Upper lobe of left lung (tissue), 4 donors: ENCODE data around the gene BMP7.

Experiments used
- EP300 ChIP-seq, 4 donors: sonication (generic); formaldehyde crosslinking; IDR thresholded peaks; one replicate each; pipeline ENCODE4 v1.5.1; 2017; ENCODE audit warnings: antibody characterized with exemption in 4 of 4, control low read depth in 2 of 4
- POLR2A ChIP-seq, 4 donors: fragments of 450-650 bp; IDR thresholded peaks; one replicate each; pipeline ENCODE4 v1.5.1; 2016 to 2017; ENCODE audit warnings: antibody characterized with exemption in 4 of 4, mild to moderate bottlenecking in 2 of 4
- POLR2AphosphoS5 ChIP-seq, 2 donors: sonication (generic); formaldehyde crosslinking; IDR thresholded peaks; one replicate each; pipeline ENCODE4 v1.5.1; 2017; ENCODE audit warnings: antibody characterized with exemption in 2 of 2
- TF ChIP-seq, protein P1 (sequence below), 6 experiments: fragments of 450-650 bp in 4 of 6; fragments of 200-600 bp in 2 of 6; sonication (generic) in 2 of 6; IDR thresholded peaks; one replicate each; pipeline ENCODE4 v1.5.1; 2016 to 2019; ENCODE audit warnings: antibody characterized with exemption in 6 of 6

DNA sequence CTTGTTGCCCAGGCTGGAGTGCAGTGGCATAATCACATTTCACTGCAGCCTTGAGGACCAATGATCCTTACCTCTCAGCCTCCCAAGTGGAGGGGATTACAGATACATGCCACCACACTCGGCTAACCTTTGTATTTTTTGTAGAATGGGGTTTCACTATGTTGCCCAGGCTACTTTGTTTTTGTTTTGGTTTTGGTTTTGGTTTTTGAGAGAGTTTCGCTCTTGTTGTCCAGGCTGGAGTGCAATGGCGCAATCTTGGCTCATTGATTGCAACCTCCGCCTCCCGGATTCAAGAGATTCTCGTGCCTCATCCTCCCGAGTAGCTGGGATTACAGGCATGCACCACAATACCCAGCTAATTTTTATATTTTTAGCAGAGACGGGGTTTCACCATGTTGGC, 105.5 kb downstream of the BMP7 start:
- TF ChIP-seq, protein P1, sequence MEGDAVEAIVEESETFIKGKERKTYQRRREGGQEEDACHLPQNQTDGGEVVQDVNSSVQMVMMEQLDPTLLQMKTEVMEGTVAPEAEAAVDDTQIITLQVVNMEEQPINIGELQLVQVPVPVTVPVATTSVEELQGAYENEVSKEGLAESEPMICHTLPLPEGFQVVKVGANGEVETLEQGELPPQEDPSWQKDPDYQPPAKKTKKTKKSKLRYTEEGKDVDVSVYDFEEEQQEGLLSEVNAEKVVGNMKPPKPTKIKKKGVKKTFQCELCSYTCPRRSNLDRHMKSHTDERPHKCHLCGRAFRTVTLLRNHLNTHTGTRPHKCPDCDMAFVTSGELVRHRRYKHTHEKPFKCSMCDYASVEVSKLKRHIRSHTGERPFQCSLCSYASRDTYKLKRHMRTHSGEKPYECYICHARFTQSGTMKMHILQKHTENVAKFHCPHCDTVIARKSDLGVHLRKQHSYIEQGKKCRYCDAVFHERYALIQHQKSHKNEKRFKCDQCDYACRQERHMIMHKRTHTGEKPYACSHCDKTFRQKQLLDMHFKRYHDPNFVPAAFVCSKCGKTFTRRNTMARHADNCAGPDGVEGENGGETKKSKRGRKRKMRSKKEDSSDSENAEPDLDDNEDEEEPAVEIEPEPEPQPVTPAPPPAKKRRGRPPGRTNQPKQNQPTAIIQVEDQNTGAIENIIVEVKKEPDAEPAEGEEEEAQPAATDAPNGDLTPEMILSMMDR (IDR thresholded peaks at IDR 0.05): no peak
- TF ChIP-seq POLR2A (IDR thresholded peaks at IDR 0.05) (no peak), POLR2AphosphoS5 (IDR thresholded peaks at IDR 0.05) (no peak), EP300 (IDR thresholded peaks at IDR 0.05) (no peak)
